ENCODE measurements around the gene PACRG.

Gene PACRG

GRCh38 chr6:163098827-163099479, 371.2 kb downstream of the PACRG start:
- in situ Hi-C loops (cut with MboI; ENCODE audit: low pct_unique_long_range_greater_than_20kb, low sequenced_read_pairs, unreplicated experiment): no loop called here
- no peak for TF ChIP-seq CTCF (IDR thresholded peaks at IDR 0.05; ENCODE audit: extremely low read depth, insufficient read depth, missing control alignments)
- no peak for DNase-seq (ENCODE audit: low spot score)

- no peak for TF ChIP-seq CTCF (IDR thresholded peaks at IDR 0.05; ENCODE audit: extremely low read depth, insufficient read depth, missing control alignments)
- DNase-seq (ENCODE audit: low spot score): no peak
- in situ Hi-C loops (cut with MboI; ENCODE audit: low pct_unique_long_range_greater_than_20kb, low sequenced_read_pairs, unreplicated experiment): no loop called here
Measured at GRCh38 chr6:163099621-163100171, 371.9 kb downstream of the PACRG start.

- no peak for TF ChIP-seq CTCF (IDR thresholded peaks at IDR 0.05; ENCODE audit: extremely low read depth, insufficient read depth, missing control alignments)
- no peak for DNase-seq (ENCODE audit: low spot score)
- in situ Hi-C loops (cut with MboI; ENCODE audit: low pct_unique_long_range_greater_than_20kb, low sequenced_read_pairs, unreplicated experiment): no loop called here
Measured at GRCh38 chr6:163100259-163100658, 372.5 kb downstream of the PACRG start.

GRCh38 chr6:163113358-163113962, 385.7 kb downstream of the PACRG start:
- in situ Hi-C loops (cut with MboI; ENCODE audit: low pct_unique_long_range_greater_than_20kb, low sequenced_read_pairs, unreplicated experiment): no loop called here
- no peak for DNase-seq (ENCODE audit: low spot score)
- no peak for TF ChIP-seq CTCF (IDR thresholded peaks at IDR 0.05; ENCODE audit: extremely low read depth, insufficient read depth, missing control alignments)

- in situ Hi-C loops (cut with MboI; ENCODE audit: low pct_unique_long_range_greater_than_20kb, low sequenced_read_pairs, unreplicated experiment): no loop called here
- TF ChIP-seq CTCF (IDR thresholded peaks at IDR 0.05; ENCODE audit: extremely low read depth, insufficient read depth, missing control alignments): no peak
- no peak for DNase-seq (ENCODE audit: low spot score)
Measured at GRCh38 chr6:163118941-163119340, 391.2 kb downstream of the PACRG start.

GRCh38 chr6:163120223-163120622, 392.4 kb downstream of the PACRG start:
- TF ChIP-seq CTCF (IDR thresholded peaks at IDR 0.05; ENCODE audit: extremely low read depth, insufficient read depth, missing control alignments): peak; percentile 17
- DNase-seq (ENCODE audit: low spot score): no peak

More at GRCh38 chr6:163120223-163120622, 392.4 kb downstream of the PACRG start:
- in situ Hi-C loops (cut with MboI; ENCODE audit: low pct_unique_long_range_greater_than_20kb, low sequenced_read_pairs, unreplicated experiment): no loop called here

Measured in GM13977 (cell line).